A673 (cell line): ENCODE measurements around the gene PLPP7.

Experiments
- EZH2 ChIP-seq: fragments of 200-600 bp; sonication (generic); IDR thresholded peaks from 2 replicates; pipeline ENCODE4 v1.6.1; 2017; ENCODE audit warnings: borderline replicate concordance, low read depth, mild to moderate bottlenecking, mixed read lengths, antibody characterized with exemption, low read length; ENCODE audit not compliant: poor library complexity, severe bottlenecking
- TF ChIP-seq, protein P1 (sequence below): fragments of 300-800, 200-600 bp; sonication (generic); conservative IDR thresholded peaks from 2 replicates; pipeline ENCODE4 v1.5.1; 2017; ENCODE audit warnings: low read depth, mild to moderate bottlenecking, antibody characterized with exemption, low read length, moderate library complexity, mixed read lengths

DNA sequence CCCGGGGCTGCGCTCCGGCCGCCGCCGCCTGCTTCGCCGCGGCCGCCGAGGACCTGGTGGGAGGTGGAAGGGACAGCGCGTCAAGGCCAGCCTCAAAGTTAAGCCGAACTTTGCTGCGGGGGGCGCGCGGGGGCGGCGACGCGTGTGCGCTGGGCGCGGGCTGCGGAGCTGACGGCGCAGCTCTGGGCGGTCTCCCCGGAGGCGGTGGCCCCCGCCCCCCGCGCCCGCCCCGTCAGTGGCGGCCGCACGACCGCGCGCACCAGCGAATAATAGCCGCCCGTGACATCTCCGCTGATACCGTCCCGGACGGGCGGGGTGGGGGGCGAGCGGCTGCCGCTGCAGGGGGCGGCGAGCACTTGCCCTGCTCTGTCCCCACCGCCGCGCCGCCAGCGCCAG lies 12.6 kb upstream of the PLPP7 start:
- TF ChIP-seq, protein P1, sequence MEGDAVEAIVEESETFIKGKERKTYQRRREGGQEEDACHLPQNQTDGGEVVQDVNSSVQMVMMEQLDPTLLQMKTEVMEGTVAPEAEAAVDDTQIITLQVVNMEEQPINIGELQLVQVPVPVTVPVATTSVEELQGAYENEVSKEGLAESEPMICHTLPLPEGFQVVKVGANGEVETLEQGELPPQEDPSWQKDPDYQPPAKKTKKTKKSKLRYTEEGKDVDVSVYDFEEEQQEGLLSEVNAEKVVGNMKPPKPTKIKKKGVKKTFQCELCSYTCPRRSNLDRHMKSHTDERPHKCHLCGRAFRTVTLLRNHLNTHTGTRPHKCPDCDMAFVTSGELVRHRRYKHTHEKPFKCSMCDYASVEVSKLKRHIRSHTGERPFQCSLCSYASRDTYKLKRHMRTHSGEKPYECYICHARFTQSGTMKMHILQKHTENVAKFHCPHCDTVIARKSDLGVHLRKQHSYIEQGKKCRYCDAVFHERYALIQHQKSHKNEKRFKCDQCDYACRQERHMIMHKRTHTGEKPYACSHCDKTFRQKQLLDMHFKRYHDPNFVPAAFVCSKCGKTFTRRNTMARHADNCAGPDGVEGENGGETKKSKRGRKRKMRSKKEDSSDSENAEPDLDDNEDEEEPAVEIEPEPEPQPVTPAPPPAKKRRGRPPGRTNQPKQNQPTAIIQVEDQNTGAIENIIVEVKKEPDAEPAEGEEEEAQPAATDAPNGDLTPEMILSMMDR: no peak
- no peak for TF ChIP-seq EZH2
